Measurements from ENCODE around the gene UNC45B.
"Not testable (repeated sequence)": the region's sequence is repeated elsewhere in the genome, so short reads cannot be mapped to it uniquely, and the experiment has no call there.

UNC45B gene

GRCh38 chr17:35141681-35142466, 5.7 kb upstream of the UNC45B start, which contains the start of gene NLE1:
Gene NLE1 (minus strand): TSS chr17:35142303. CDS start chr17:35142275, 28 bp downstream.
- DNase-seq: peak; percentile 91

- DNase-seq: no peak
Observed at GRCh38 chr17:35142467-35142796, 5.2 kb upstream of the UNC45B start.

GRCh38 chr17:35144840-35145239, 2.8 kb upstream of the UNC45B start:
- DNase-seq: no peak

GRCh38 chr17:35146214-35146833, 1.3 kb upstream of the UNC45B start:
- no peak for DNase-seq

GRCh38 chr17:35148144-35148543, 527 bp downstream of the UNC45B start:
- no peak for DNase-seq

GRCh38 chr17:35149941-35150340, 2.3 kb downstream of the UNC45B start:
- DNase-seq: no peak

- not testable (repeated sequence) for DNase-seq
Observed at GRCh38 chr17:35151080-35151479, 3.5 kb downstream of the UNC45B start.

- no peak for DNase-seq
Observed at GRCh38 chr17:35152421-35153140, 5.0 kb downstream of the UNC45B start.

- DNase-seq: no peak
Observed at GRCh38 chr17:35154196-35155165, 6.9 kb downstream of the UNC45B start.

GRCh38 chr17:35155246-35155645, 7.6 kb downstream of the UNC45B start:
- no peak for DNase-seq

GRCh38 chr17:35159940-35160339, 12.3 kb downstream of the UNC45B start:
- no peak for DNase-seq

GRCh38 chr17:35160354-35161201, 13.0 kb downstream of the UNC45B start:
- DNase-seq: peak; percentile 54

- DNase-seq: peak; percentile 62
Observed at GRCh38 chr17:35161281-35161761, 13.7 kb downstream of the UNC45B start.

GRCh38 chr17:35162755-35163154, 15.1 kb downstream of the UNC45B start:
- DNase-seq: no peak

GRCh38 chr17:35163886-35164285, 16.3 kb downstream of the UNC45B start:
- no peak for DNase-seq

- DNase-seq: no peak
Observed at GRCh38 chr17:35164716-35165115, 17.1 kb downstream of the UNC45B start.

- no peak for DNase-seq
Observed at GRCh38 chr17:35166526-35166925, 18.9 kb downstream of the UNC45B start.

GRCh38 chr17:35167046-35167445, 19.4 kb downstream of the UNC45B start:
- DNase-seq: no peak

GRCh38 chr17:35167666-35168065, 20.0 kb downstream of the UNC45B start:
- DNase-seq: no peak

GRCh38 chr17:35169835-35170363, 22.3 kb downstream of the UNC45B start:
- no peak for DNase-seq

Measured in CD4-positive, alpha-beta T cell treated with Interleukin-17A for 1 hour (primary cell).